Heart left ventricle (tissue), 16 donors: ENCODE results near the gene PRKCI. TPM values are rescaled to one million over a fixed set of nuclear protein-coding genes. Genes with fewer than 3 reads are reported as not detected.

Source experiments
- ATAC-seq, 4 donors: fragments of 200-7000 bp; cut with Tn5 transposase; one replicate each; pipeline ENCODE4 v1.9.1; 2020 to 2022; ENCODE audit warnings: moderate library complexity in 4 of 4, mild to moderate bottlenecking in 3 of 4, moderate number of reproducible peaks in 1 of 4
- DNase-seq, 5 donors: peaks; one replicate each; pipeline ENCODE4 v3.0.0-alpha.2; 2020
- H3K27ac ChIP-seq, 12 donors: fragments of 200-600 bp; sonication (generic) in 4 of 12; one replicate each; pipeline versions ENCODE4 v1.5.0 to v1.8.0; 2016 to 2022; ENCODE audit warnings: mild to moderate bottlenecking in 2 of 12
- H3K27me3 ChIP-seq, 9 donors: fragments of 200-600 bp; sonication (generic) in 2 of 9; one replicate each; pipeline versions ENCODE4 v1.5.1 to v1.8.0; 2016 to 2022; ENCODE audit warnings: mild to moderate bottlenecking in 3 of 9
- H3K36me3 ChIP-seq, 9 donors: fragments of 200-600 bp; sonication (generic) in 2 of 9; one replicate each; pipeline versions ENCODE4 v1.5.0 to v1.8.0; 2018 to 2022; ENCODE audit warnings: mild to moderate bottlenecking in 2 of 9
- H3K4me1 ChIP-seq, 12 donors: fragments of 200-600 bp; sonication (generic) in 4 of 12; one replicate each; pipeline versions ENCODE4 v1.5.0 to v1.8.0; 2016 to 2022; ENCODE audit warnings: mild to moderate bottlenecking in 3 of 12
- H3K4me3 ChIP-seq, 12 donors: fragments of 200-600 bp; sonication (generic) in 4 of 12; one replicate each; pipeline versions ENCODE4 v1.5.0 to v1.8.0; 2017 to 2022; ENCODE audit warnings: mild to moderate bottlenecking in 9 of 12, moderate library complexity in 4 of 12
- H3K9me3 ChIP-seq, 12 donors: fragments of 200-600 bp; sonication (generic) in 4 of 12; one replicate each; pipeline versions ENCODE4 v1.5.0 to v1.8.0; 2016 to 2022; ENCODE audit warnings: mild to moderate bottlenecking in 1 of 12
- POLR2A ChIP-seq, 2 donors: fragments of 450-650 bp; IDR thresholded peaks; one replicate each; pipeline ENCODE4 v1.6.1; 2017; ENCODE audit warnings: antibody characterized with exemption in 2 of 2, mild to moderate bottlenecking in 2 of 2, moderate library complexity in 2 of 2
- WGBS, 4 donors: extraction: QIAGEN DNeasy Blood & Tissue Kit in 2 of 4; methylation state at CpG; one replicate each; pipeline versions ENCODE4 v1.1.5 to v1.1.7; 2013 to 2018; 5-methylcytosine and 5-hydroxymethylcytosine counted together
- intact Hi-C, 10 donors: fragments of 100-400 bp; cut with DNase I; formaldehyde crosslinking; loops; one replicate each; pipeline versions ENCODE4 v1.11.1 to v1.14.2; 2022
- polyA plus RNA-seq, 2 donors: library from polyadenylated mRNA; stranded (reverse); fragments of 200-250 nt; gene quantifications; one replicate each; pipeline ENCODE4 v1.2.3, GENCODE V29; 2013
- total RNA-seq, 9 donors: library from RNA; depleted of rRNA in 2 of 9; stranded (reverse); fragments of >200 nt in 2 of 9; fragmentation: NEBNext Ultra II Directional in 3 of 9; extraction: Animal tissue kit (Norgen Biotek cat#: 25700) in 3 of 9; gene quantifications; one replicate each; pipeline versions ENCODE4 v1.1.0 to v1.2.4, GENCODE V29; 2016 to 2023
- TF ChIP-seq, protein P1 (sequence below), 12 donors: fragments of 200-600 bp; sonication (generic) in 4 of 12; IDR thresholded peaks; one replicate each; pipeline versions ENCODE4 v1.5.0 to v1.8.0; 2018 to 2022; ENCODE audit warnings: antibody characterized with exemption in 12 of 12, mild to moderate bottlenecking in 5 of 12
- donor health status: ischemic (EF 13 %, LVEDD 7.1; RV severe dilation, severe dysfunction).
- donor health status: healthy with polysubstance abuse.
- donor health status: DM: no; HTN: yes; CAD: no.
- donor health status: DM: no; HTN: no; CAD: no.
- donor health status: ischemic (EF 25% LVEDD 6.9; RV normal size, moderate dysfunction).
- donor health status: ischemic (EF 25% LVEDD 5.7; RV mildly dilated, moderate dysfunction).
- donor health status: healthy.
- donor health status: DM: yes; HTN: yes; CAD: no.
- donor health status: ischemic (EF 35%, LVEDD 5.7; RV mildly dilated, moderate dysfunction).
- donor health status: nonischemic (EF 11% LVEDD 7.7; RV severe dilation, severe dysfunction).
- donor health status: DM: yes; HTN: yes; CAD: no.
- donor health status: PGD.
- donor health status: ischemic (EF 29% LVEDD 5.4; RV normal size, mild dysfunction).
- donor health status: nonischemic (EF 23%, LVEDD 6.1; RV moderate dilation, normal function).

The PRKCI gene
- total and polyA plus RNA-seq, 11 donors = 4.5 to 26.9 (median 13.9) TPM

GRCh38 chr3:170247875-170248274 lies 25.7 kb downstream of the PRKCI start:
- TF ChIP-seq POLR2A (IDR thresholded peaks at IDR 0.05) = no peak
- TF ChIP-seq, protein P1, sequence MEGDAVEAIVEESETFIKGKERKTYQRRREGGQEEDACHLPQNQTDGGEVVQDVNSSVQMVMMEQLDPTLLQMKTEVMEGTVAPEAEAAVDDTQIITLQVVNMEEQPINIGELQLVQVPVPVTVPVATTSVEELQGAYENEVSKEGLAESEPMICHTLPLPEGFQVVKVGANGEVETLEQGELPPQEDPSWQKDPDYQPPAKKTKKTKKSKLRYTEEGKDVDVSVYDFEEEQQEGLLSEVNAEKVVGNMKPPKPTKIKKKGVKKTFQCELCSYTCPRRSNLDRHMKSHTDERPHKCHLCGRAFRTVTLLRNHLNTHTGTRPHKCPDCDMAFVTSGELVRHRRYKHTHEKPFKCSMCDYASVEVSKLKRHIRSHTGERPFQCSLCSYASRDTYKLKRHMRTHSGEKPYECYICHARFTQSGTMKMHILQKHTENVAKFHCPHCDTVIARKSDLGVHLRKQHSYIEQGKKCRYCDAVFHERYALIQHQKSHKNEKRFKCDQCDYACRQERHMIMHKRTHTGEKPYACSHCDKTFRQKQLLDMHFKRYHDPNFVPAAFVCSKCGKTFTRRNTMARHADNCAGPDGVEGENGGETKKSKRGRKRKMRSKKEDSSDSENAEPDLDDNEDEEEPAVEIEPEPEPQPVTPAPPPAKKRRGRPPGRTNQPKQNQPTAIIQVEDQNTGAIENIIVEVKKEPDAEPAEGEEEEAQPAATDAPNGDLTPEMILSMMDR (IDR thresholded peaks at IDR 0.05) = no peak
- H3K27me3 ChIP-seq = no peaks in the 10 kb centered on the region
- no peak for DNase-seq
- H3K36me3 ChIP-seq = peaks cover 0 to 22% (median 11%) of the 10 kb centered on the region in 9 donors
- ATAC-seq = no peak
- no peak overlapping the region for H3K27ac ChIP-seq
- intact Hi-C loops = no loop called here
- 89 to 100% (median 93%) methylated on average over 1 of the region's 1 CpG for WGBS, 4 donors
- no peak overlapping the region for H3K4me3 ChIP-seq
- H3K9me3 ChIP-seq = no peaks in the 10 kb centered on the region
- no peaks in the 10 kb centered on the region for H3K4me1 ChIP-seq

- no peaks in the 10 kb centered on the region for H3K4me1 ChIP-seq
- DNase-seq (no peak), ATAC-seq (no peak)
- no peak overlapping the region for H3K4me3 ChIP-seq
- intact Hi-C loops = no loop called here
- no peaks in the 10 kb centered on the region for H3K27me3 ChIP-seq
- peaks cover 0 to 27% (median 15%) of the 10 kb centered on the region in 9 donors for H3K36me3 ChIP-seq
- WGBS, 4 donors = 96 to 99% (median 98%) methylated on average over 3 of the region's 3 CpGs
- H3K27ac ChIP-seq = no peak overlapping the region
- H3K9me3 ChIP-seq = peaks cover 0 to 27% (median 2%) of the 10 kb centered on the region in 12 donors
- TF ChIP-seq POLR2A (IDR thresholded peaks at IDR 0.05) = no peak
- TF ChIP-seq, protein P1 (IDR thresholded peaks at IDR 0.05) = no peak
Observed at GRCh38 chr3:170256597-170256996, 34.4 kb downstream of the PRKCI start.

GRCh38 chr3:170257145-170257544 lies 34.9 kb downstream of the PRKCI start:
- H3K9me3 ChIP-seq = peaks cover 0 to 27% (median 2%) of the 10 kb centered on the region in 12 donors
- peaks cover 0 to 31% (median 18%) of the 10 kb centered on the region in 9 donors for H3K36me3 ChIP-seq
- H3K27ac ChIP-seq = no peak overlapping the region
- H3K4me1 ChIP-seq = no peaks in the 10 kb centered on the region
- intact Hi-C loops = no loop called here
- WGBS, 4 donors = 95 to 98% (median 96%) methylated on average over 2 of the region's 2 CpGs
- DNase-seq (no peak), ATAC-seq (no peak)
- H3K4me3 ChIP-seq = no peak overlapping the region
- no peaks in the 10 kb centered on the region for H3K27me3 ChIP-seq
- no peak for TF ChIP-seq POLR2A (IDR thresholded peaks at IDR 0.05)
- TF ChIP-seq, protein P1 (IDR thresholded peaks at IDR 0.05) = no peak

GRCh38 chr3:170258105-170258487 lies 35.9 kb downstream of the PRKCI start:
- TF ChIP-seq, protein P1 (IDR thresholded peaks at IDR 0.05) = no peak
- TF ChIP-seq POLR2A (IDR thresholded peaks at IDR 0.05) = no peak
- Histone ChIP-seq H3K4me3 (no peak overlapping the region), H3K36me3 (peaks cover 0 to 32% (median 19%) of the 10 kb centered on the region in 9 donors), H3K9me3 (peaks cover 0 to 27% (median 2%) of the 10 kb centered on the region in 12 donors), H3K27ac (no peak overlapping the region), H3K27me3 (no peaks in the 10 kb centered on the region), H3K4me1 (no peaks in the 10 kb centered on the region)
- intact Hi-C loops = no loop called here
- no peak for ATAC-seq
- WGBS, 4 donors = 90 to 97% (median 96%) methylated on average over 3 of the region's 3 CpGs
- no peak for DNase-seq
